Panc1 (cell line): ENCODE results near the gene LEMD2. TPM values are rescaled to one million over a fixed set of nuclear protein-coding genes. Genes with fewer than 3 reads are reported as not detected.

ENCODE experiments used
- ATAC-seq: fragments of 200-7000 bp; cut with Tn5 transposase; 2 replicates; pipeline ENCODE4 v1.9.1; 2020; ENCODE audit warnings: mild to moderate bottlenecking, moderate library complexity
- BruUV-seq: library from RNA; stranded (reverse); fragments of 400-500 nt; replicated peaks from 2 replicates; lab custom pipeline; 2021; lab: Mats Ljungman, UMichigan
- CTCF ChIA-PET: fragments of 300-600 bp; sonication (Branson Sonifier 250); formaldehyde crosslinking; loops from one replicate; lab custom pipeline; 2022; ENCODE audit warnings: antibody characterized with exemption; lab: Charles Lee
- POLR2A ChIA-PET: fragments of 300-600 bp; sonication (Branson Sonifier 250); formaldehyde crosslinking; loops from one replicate; lab custom pipeline; 2022; ENCODE audit warnings: antibody characterized with exemption; lab: Charles Lee
- DNase-seq: peaks from one replicate; pipeline ENCODE4 v3.0.0-alpha.2; 2010; ENCODE audit warnings: low read depth, low spot score
- H3K27ac ChIP-seq: 2 replicates; pipeline ENCODE4 v1.5.1; 2011; ENCODE audit warnings: mild to moderate bottlenecking, low read length, inconsistent platforms
- H3K27me3 ChIP-seq: fragments of 200-500 bp; sonication (Bioruptor generic); 2 replicates; pipeline ENCODE4 v1.6.0; 2014; ENCODE audit warnings: low read length, inconsistent platforms; ENCODE audit not compliant: control insufficient read depth, insufficient read depth
- H3K36me3 ChIP-seq: fragments of 200-500 bp; sonication (Bioruptor generic); 2 replicates; pipeline ENCODE4 v1.5.1; 2014; ENCODE audit warnings: inconsistent platforms, mild to moderate bottlenecking, low read length, moderate library complexity; ENCODE audit not compliant: control insufficient read depth, insufficient read depth
- H3K4me1 ChIP-seq: 2 replicates; pipeline ENCODE4 v1.5.1; 2011; ENCODE audit warnings: inconsistent platforms, mild to moderate bottlenecking, low read length, moderate library complexity; ENCODE audit not compliant: control insufficient read depth, insufficient read depth
- H3K4me3 ChIP-seq, 2 experiments: 2 replicates each; pipeline ENCODE4 v1.5.1; 2011 to 2012; ENCODE audit warnings: low read depth in 2 of 2, low read length in 2 of 2, mild to moderate bottlenecking in 2 of 2, inconsistent platforms in 1 of 2, moderate library complexity in 1 of 2
- H3K9me3 ChIP-seq: fragments of 200-500 bp; sonication (Bioruptor generic); 2 replicates; pipeline ENCODE4 v1.5.1; 2014; ENCODE audit warnings: low read depth, mild to moderate bottlenecking, inconsistent platforms, low read length, moderate library complexity; ENCODE audit not compliant: control insufficient read depth, insufficient read depth
- CTCF ChIP-seq: fragments of 450-650 bp; IDR thresholded peaks from 2 replicates; pipeline ENCODE4 v1.5.1; 2017; ENCODE audit warnings: mild to moderate bottlenecking
- POLR2AphosphoS5 ChIP-seq: IDR thresholded peaks from 2 replicates; pipeline ENCODE4 v1.6.1; 2012; ENCODE audit warnings: mild to moderate bottlenecking, low read depth, low read length, moderate library complexity
- REST ChIP-seq, 2 experiments: IDR thresholded peaks; 2 replicates each; pipeline ENCODE4 v1.6.1; 2011 to 2012; ENCODE audit warnings: low read depth in 2 of 2, control low read depth in 1 of 2, low read length in 1 of 2, mild to moderate bottlenecking in 1 of 2, moderate library complexity in 1 of 2; ENCODE audit not compliant: insufficient read depth in 1 of 2
- SIN3A ChIP-seq: IDR thresholded peaks from 2 replicates; pipeline ENCODE4 v1.6.1; 2012; ENCODE audit warnings: low read depth, mild to moderate bottlenecking, low read length, moderate library complexity, borderline replicate concordance; ENCODE audit not compliant: insufficient read depth
- TCF7L2 ChIP-seq: IDR thresholded peaks from 2 replicates; pipeline ENCODE4 v1.6.1; 2011; ENCODE audit warnings: mild to moderate bottlenecking, low read depth, low read length, inconsistent platforms
- in situ Hi-C: cut with HindIII; loops from 2 replicates; pipeline ENCODE4 v1.10.0; 2016; ENCODE audit warnings: low sequenced_read_pairs, low pct_unique_long_range_greater_than_20kb
- intact Hi-C: fragments of 100-400 bp; cut with micrococcal nuclease; formaldehyde crosslinking; loops from one replicate; pipeline ENCODE4 v1.10.0; 2022; ENCODE audit not compliant: unreplicated experiment
- total RNA-seq: library from RNA; stranded (reverse); gene quantifications from one replicate; pipeline ENCODE4 v1.2.1, GENCODE V29; 2021; ENCODE audit not compliant: unreplicated experiment

The LEMD2 gene
- total RNA-seq, 1 experiment from 2014 or later: 89.8 TPM

- H3K27ac ChIP-seq: no peak overlapping the region
- intact Hi-C loops (no loop called here), in situ Hi-C loops (no loop called here)
- no peak overlapping the region for H3K4me3 ChIP-seq
- H3K36me3 ChIP-seq: no peaks in the 10 kb centered on the region
- TF ChIP-seq REST (IDR thresholded peaks at IDR 0.05; ENCODE audit: insufficient read depth in 1 of 2, low read depth in 2 of 2, low read length in 1 of 2): no peak
- no peak for TF ChIP-seq TCF7L2
- TF ChIP-seq POLR2AphosphoS5: no peak
- no peak for TF ChIP-seq CTCF
- TF ChIP-seq SIN3A: no peak
- CTCF ChIA-PET: no interaction called here
- no peaks in the 10 kb centered on the region for H3K4me1 ChIP-seq
- DNase-seq: no peak
- no peak for ATAC-seq
- no TSS peak for BruUV-seq
- POLR2A ChIA-PET: no interaction called here
- no peaks in the 10 kb centered on the region for H3K9me3 ChIP-seq
- no peaks in the 10 kb centered on the region for H3K27me3 ChIP-seq
Observed at GRCh38 chr6:33731751-33732282, 57.1 kb downstream of the LEMD2 start.

GRCh38 chr6:33731035-33731434 lies 57.9 kb downstream of the LEMD2 start:
- CTCF ChIA-PET: no interaction called here

More at GRCh38 chr6:33731035-33731434, 57.9 kb downstream of the LEMD2 start:
- POLR2A ChIA-PET: no interaction called here
- no peaks in the 10 kb centered on the region for H3K9me3 ChIP-seq
- BruUV-seq: no TSS peak
- no peaks in the 10 kb centered on the region for H3K27me3 ChIP-seq
- DNase-seq (no peak), ATAC-seq (0 out of 2 replicates have a peak, but pooled peaks have one; percentile 14)
- H3K36me3 ChIP-seq: no peaks in the 10 kb centered on the region
- H3K4me3 ChIP-seq: no peak overlapping the region
- H3K4me1 ChIP-seq: no peaks in the 10 kb centered on the region
- in situ Hi-C loops (no loop called here), intact Hi-C loops (no loop called here)
- no peak overlapping the region for H3K27ac ChIP-seq
- TF ChIP-seq SIN3A: no peak
- TF ChIP-seq REST (IDR thresholded peaks at IDR 0.05; ENCODE audit: insufficient read depth in 1 of 2, low read depth in 2 of 2, low read length in 1 of 2): no peak
- TF ChIP-seq POLR2AphosphoS5: no peak
- no peak for TF ChIP-seq CTCF
- no peak for TF ChIP-seq TCF7L2
